Left kidney (tissue), 8 donors: ENCODE measurements around the gene SULT1A1. TPM values are rescaled to one million over a fixed set of nuclear protein-coding genes. Genes with fewer than 3 reads are reported as not detected.
"Not testable (repeated sequence)": the region's sequence is repeated elsewhere in the genome, so short reads cannot be mapped to it uniquely, and the experiment has no call there.

ENCODE experiments used
- DNase-seq: peaks from one replicate; pipeline ENCODE4 v3.0.0-alpha.2; 2013
- long read RNA-seq, 8 donors: transcript quantifications; one replicate each; lab custom pipeline, GENCODE V29; 2026
- polyA plus RNA-seq: library from polyadenylated mRNA; unstranded; fragments of 120-200 nt; gene quantifications from one replicate; pipeline ENCODE4 v1.2.1, GENCODE V29; 2013; ENCODE audit not compliant: insufficient read length

The SULT1A1 gene
- polyA plus RNA-seq, result 30.8 TPM
- long read RNA-seq, donor 1, full-length matches to known transcripts, result 8 of 8 reads
- long read RNA-seq, donor 1, partial matches to known transcripts, result 0 of 8 reads
- long read RNA-seq, donor 1, other reads (novel, unspliced or antisense), result 0 of 8 reads
- long read RNA-seq, donor 2, full-length matches to known transcripts, result 12 of 17 reads
- long read RNA-seq, donor 2, partial matches to known transcripts, result 5 of 17 reads
- long read RNA-seq, donor 2, other reads (novel, unspliced or antisense), result 0 of 17 reads
- long read RNA-seq, donor 3, full-length matches to known transcripts, result 19 of 19 reads
- long read RNA-seq, donor 3, partial matches to known transcripts, result 0 of 19 reads
- long read RNA-seq, donor 3, other reads (novel, unspliced or antisense), result 0 of 19 reads
- long read RNA-seq, donor 4, partial matches to known transcripts, result 0 of 2 reads
- long read RNA-seq, donor 4, other reads (novel, unspliced or antisense), result 0 of 2 reads
- long read RNA-seq, donor 5, full-length matches to known transcripts, result 14 of 27 reads
- long read RNA-seq, donor 5, partial matches to known transcripts, result 13 of 27 reads
- long read RNA-seq, donor 5, other reads (novel, unspliced or antisense), result 0 of 27 reads
- long read RNA-seq, donor 6, transcript SULT1A1-201 (8 exons, 1,162 nt), result major isoform, 7 of 9 reads
- long read RNA-seq, donor 6, partial matches to known transcripts, result 0 of 9 reads
- long read RNA-seq, donor 6, other reads (novel, unspliced or antisense), result 0 of 9 reads
- long read RNA-seq, donor 7, full-length matches to known transcripts, result 10 of 16 reads
- long read RNA-seq, donor 7, partial matches to known transcripts, result 6 of 16 reads
- long read RNA-seq, donor 7, other reads (novel, unspliced or antisense), result 0 of 16 reads
- long read RNA-seq, donor 8, full-length matches to known transcripts, result 10 of 10 reads
- long read RNA-seq, donor 8, partial matches to known transcripts, result 0 of 10 reads
- long read RNA-seq, donor 8, other reads (novel, unspliced or antisense), result 0 of 10 reads

DNA sequence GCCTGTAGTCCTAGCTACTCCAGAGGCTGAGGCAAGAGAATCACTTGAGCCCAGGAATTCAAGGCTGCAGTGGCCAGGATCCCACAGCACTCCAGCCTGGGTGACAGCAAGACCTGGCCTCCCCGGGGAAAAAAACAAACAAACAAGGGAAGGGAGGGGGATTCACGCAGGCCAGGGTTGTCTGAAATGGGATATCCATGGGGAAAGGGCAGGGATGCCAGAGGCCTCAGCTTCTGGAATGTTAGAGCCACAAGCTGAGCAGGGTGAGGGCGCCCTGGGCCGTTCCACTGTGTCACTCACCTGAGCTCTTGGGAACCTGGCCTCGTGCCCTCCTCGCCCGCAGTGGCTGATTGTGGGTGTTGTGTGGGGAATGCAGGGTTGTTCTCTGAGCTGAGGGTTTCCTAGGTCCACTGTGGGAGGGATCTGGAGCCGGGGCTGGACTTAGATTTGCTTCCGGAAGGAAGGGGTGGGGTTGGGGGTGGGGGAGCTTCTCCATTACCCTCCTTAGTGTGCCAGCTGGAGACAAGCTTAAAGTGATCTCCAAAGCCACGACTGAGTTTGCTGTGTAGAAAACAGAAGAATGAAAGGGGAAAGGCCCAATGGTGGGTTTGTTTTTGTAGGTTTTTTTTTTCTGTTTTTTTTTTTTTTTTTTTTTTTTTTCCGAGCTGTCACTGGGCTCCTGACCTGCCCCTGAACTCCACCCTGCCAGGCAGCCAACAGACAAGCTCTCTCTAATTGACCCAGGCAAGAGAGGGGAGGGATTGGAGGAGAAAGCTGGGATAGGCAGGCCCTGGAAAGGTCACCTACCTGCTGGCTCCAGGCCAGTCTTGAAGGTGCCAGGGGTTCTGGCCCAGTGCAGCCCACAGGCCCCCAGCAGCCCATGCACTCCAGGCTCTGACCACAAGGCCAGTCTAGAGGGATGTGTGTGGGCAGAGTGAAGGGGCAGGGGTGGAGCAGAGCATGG lies at the start of gene SULT1A1:
TSS of gene SULT1A1 (minus strand) at position 414 of the 964 bp plus-strand sequence. CDS start 1,189 bp downstream, outside the sequence.
- no peak for DNase-seq

DNA sequence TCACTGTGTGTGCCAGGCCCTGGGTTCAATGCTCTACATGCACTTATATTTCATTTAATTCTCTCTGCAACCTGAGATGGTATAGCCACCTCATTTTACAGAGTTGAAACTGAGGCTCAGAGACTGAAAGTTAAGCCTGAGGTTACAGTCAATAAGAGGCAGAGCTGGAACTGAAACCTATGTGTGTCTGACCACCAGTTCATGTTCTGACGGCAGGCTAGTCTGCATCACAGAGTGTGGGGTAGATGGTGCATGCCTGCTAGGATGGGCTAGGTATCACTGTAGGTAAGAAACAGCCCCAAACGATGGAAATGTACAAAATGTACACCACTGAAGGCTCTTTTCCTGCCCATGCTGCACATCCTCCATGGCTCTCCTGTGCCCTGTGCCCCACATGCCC lies 30.1 kb upstream of the SULT1A1 start:
- DNase-seq, result not testable (repeated sequence)

DNA sequence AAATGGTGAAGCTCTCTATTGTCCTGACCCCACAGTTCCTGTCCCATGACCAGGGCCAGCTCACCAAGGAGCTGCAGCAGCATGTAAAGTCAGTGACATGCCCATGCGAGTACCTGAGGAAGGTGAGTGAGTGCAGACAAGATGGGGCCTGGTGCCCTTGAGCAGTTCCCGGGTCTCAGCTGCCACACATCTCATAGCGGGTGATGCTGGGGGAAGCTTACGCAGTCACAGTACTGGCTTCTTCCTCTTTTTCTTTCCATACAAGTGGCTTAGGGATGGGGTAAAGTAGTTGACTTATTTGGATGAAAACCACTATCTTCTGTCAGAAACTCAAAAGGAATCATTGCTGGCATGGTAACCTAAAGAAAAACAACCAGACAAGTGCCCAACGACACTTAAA lies 28.5 kb upstream of the SULT1A1 start:
- not testable (repeated sequence) for DNase-seq

DNA sequence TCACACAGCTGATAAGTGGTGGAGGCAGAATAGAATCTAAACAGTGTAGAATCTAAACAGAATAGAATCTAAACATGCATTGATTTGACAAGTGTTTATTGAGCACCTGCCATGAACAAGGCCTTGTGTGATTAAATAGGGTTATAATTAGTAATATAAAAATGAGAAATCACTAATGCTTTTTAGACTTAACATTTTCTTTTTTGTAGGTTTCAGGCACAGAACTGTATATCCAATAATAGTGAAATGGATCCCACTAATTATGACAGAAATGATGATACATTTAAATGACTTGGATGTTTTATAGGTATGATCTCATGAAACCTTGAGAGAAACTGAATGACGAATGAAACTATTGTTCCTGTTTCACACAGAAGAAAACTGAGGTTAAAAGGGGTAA lies 27.9 kb upstream of the SULT1A1 start, which contains the start of gene NPIPB8:
TSS of gene NPIPB8 (plus strand) at position 301 of the 400 bp plus-strand sequence. CDS start 296 bp downstream, outside the sequence.
- DNase-seq, result not testable (repeated sequence)

DNA sequence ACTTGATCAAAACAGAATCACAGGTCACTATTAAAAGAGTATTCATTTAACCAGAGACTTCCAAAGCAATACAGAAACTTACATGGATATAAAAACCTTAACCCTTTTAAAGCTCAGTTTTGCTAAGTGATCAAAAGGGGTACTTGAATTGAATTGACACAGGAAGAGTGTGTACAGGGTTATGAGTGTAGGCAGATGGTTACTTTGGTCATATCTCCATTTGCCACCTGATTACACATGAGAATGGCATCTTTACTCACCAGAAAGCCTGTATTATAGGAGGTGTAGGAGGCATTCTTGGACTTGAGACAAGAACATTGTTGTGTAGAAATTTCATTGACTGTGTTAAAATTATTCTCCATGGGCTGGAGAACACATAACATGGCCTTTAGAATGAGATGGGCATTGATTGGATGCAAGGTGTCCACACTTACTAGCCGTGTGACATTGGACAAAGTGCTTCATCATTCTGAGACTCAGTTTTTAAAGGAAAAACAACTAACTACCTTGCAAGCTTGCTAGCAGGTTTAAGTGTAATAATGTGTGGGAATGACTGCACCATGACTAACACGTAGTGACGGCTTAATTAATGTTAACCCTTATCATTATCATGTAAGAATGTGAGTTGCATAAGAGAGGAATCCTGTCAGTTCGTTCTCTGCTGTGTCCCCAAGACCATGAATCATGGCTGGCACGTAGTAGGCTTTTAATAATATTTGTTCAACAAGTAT lies 26.4 kb upstream of the SULT1A1 start:
- not testable (repeated sequence) for DNase-seq

DNA sequence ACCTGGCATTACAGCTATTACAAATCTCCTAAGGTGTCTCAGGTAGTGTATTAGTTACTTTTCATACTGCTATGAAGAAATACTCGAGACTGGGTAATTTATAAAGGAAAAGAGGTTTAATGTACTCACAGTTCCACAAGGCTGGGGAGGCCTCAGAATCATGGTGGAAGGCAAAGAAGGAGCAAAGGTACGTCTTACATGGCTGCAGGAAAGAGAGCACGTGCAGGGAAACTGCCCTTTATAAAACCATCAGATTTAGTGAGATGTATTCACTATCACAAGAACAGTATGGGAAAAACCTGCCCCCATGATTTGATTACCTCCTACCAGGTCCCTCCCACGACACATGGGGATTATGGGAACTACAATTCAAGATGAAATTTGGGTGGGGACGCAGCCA lies 21.1 kb upstream of the SULT1A1 start:
- DNase-seq, result not testable (repeated sequence)

DNA sequence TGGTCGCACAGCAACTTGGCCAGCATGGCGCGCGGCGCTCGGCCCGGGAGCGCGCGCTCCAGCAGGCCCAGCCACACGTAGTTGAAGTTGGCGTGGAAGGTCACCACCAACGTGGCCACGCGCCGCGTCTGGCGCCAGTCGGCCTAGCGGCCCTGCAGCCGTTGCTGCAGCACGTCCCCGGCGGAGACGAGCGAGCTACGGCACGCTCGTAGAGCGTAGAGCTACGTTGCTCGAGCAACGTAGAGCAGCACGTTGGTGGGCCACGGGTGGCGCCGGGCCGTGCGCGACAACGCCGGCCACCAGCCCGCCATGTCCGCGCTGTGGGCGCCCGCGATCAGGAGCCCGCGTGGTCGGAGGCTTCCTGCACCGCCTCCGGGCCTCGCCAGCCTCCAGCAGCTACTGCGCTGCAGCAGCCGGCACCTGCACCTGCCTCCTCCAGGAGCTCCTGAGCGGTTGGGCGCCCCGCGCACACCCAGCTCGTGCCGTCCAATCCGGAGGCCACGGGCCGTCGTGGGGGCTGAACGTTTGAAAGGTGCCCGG lies 13.4 kb upstream of the SULT1A1 start:
- DNase-seq, result no peak

DNA sequence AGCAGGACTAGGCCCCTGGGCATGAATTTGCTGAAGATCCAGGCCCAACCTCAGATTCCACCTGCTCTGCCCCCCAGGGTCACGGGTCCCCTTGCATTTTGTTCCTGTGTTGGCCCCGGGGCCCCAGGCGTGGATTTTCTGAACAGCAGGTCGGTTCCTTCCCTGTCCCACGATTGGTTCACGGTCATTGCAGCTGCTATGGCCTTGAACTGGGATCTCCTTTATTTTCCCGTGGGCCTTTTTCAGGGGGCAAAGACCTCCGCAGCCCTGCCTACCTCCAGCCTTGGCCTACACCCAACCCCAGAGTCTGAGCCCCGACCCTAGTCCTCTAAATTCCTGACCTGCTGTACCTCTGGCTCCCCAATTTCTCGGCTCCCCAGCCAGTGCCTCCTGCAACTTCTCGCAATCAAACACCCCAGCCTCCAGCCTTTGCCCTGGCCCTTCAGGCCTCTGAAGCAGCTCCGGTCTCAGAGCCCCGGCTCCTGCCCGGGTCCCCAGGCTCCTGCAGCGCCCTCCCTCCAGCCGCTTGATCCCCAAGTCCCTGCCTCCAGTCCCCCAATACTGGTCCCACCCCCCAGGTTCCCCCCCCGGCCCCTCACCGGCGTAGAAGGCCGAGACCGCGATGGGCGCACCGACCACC lies 12.8 kb upstream of the SULT1A1 start:
- not testable (repeated sequence) for DNase-seq

DNA sequence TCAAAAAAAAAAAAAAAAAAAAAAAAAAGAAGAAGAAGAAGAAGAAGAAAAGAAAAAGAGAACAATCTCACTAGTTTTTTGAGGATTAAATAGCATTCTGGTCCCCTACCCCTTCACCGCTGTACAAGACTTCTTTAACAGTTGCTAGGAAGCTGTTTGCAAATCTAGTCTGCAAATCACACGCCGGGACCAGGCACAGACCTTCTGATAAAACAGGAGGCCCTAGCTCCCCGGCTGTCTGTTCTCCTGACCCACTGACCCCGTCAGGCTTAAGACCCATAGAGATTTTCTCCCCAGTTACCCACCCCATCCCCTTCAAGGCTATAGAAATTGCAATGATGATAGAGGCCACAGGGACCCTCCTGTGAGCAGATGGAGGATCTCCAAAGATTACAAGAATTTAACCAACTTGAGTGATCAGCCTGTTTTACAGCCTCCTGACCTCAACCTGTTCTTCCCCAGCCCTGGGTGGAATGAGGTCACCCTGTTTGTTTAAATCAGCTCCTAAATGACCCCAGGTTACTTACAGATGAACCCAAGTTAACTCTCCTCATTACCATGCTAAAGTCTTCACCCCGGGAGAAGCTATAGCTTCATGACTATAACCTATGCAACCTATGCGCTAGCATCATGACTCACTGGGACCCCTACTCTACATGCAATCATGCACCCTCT lies 11.8 kb upstream of the SULT1A1 start:
- no peak for DNase-seq

DNA sequence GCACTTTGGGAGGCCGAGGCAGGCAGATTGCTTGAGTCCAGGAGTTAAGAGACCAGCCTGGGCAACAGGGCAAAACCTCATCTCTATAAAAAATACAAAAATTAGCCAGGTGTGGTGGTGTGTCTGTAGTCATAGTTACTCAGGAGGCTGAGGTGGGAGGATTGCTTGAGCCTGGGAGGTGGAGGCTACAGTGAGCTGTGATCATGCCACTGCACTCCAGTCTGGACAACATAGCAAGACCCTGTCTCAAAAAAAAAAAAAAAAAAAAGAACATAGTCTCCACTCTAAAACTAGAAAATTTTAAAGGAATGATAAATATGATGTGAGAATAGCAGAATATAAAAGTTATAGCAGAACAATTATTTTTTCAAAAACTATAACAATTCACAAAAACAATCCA lies 10.5 kb upstream of the SULT1A1 start:
- not testable (repeated sequence) for DNase-seq

DNA sequence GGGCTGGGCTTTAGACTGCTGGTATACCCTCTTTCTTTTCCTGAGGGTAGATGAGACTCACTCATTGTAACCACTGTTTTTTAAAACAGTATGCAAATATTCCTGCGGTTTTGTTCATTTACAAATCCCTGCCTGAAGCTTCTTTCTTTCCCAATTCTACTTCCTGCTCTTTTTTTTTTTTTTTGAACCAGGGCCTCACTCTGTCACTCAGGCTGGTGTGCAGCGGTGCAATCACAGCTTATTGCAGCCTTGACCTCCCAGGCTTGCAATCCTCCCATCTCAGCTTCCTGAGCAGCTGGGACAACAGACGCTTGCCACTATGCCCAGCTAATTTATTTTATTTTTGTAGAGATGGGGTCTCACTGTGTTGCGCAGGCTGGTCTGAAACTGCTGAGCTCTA lies 8.0 kb upstream of the SULT1A1 start:
- DNase-seq, result no peak

DNA sequence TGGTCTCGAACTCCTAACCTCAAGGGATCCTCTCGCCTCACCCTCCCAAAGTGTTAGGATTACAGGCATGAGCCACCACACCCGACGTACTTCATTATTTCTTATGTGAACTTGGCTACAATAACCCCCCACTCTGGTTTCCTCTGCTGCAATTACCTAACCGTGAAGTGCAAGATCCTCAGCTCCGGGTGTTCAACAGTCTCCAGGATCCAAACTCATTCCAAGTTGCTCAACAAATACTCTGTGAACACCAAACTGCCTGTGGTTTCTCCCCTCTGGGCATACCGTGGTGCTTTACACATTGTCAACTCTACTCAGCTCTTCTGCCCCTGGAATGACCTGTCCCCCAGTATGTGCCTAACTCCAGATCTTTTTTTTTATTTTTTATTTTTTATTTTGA lies 6.8 kb upstream of the SULT1A1 start:
- DNase-seq, result no peak

DNA sequence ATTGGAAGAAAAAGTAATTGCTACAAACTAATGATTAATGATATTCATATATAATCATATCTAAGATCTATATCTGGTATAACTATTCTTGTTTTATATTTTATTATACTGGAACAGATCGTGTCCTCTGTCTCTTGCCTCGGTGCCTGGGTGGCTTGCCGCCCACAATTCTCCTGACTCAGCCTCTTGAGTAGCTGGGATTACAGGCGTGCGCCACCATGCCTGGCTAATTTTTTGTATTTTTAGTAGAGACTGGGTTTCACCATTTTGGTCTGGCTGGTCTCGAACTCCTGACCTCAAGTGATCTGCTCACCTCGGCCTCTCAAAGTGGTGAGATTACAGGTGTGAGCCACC lies 6.4 kb upstream of the SULT1A1 start:
- not testable (repeated sequence) for DNase-seq

DNA sequence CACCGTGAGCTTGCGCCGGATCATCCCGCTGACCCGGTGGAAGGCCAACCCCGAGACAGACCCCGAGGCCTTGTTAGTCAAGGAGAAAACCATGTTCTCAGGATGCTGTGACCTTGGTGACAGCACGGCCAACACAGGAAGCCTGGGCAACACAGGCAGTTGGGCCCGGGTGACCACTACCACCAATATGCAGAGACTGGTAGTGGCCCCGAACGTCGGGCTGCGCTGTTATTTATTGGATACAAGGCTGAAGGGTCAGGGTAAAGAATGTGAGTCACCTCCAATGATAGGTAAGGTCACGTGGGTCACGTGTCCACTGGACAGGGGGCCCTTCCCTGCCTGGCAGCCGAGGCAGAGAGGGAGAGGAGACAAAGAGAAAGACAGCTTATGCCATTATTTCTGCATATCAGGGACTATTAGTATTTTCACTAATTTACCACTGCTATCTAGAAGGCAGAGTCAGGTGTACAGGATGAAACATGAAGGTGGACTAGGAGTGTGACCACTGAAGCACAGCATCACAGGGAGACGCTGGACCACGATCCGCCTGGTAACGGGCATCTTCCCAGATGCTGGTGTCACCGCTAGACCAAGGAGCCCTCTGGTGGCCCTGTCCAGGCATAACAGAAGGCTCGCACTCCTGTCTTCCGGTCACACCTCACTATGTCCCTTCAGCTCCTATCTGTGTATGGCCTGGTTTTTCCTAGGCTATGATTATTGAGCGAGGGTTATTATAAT lies 5.8 kb upstream of the SULT1A1 start:
- DNase-seq, result not testable (repeated sequence)

DNA sequence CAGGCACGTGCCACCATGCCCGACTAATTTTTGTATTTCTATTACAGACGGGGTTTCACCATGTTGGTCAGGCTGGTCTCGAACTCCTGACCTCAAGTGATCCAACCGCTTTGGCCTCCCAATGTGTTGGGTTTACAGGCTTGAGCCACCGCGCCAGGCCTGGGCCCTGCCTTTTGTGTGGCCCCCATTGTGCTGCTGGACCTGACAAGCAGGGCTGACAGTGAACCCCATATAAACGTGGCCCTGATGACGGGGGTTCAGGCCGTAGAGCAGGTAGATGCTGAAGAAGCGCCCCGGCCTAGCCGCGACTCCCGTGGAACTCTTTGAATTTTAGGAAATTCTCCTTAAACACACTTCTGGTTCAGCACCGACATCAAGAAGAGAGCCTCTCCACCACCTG lies 4.7 kb upstream of the SULT1A1 start:
- not testable (repeated sequence) for DNase-seq

DNA sequence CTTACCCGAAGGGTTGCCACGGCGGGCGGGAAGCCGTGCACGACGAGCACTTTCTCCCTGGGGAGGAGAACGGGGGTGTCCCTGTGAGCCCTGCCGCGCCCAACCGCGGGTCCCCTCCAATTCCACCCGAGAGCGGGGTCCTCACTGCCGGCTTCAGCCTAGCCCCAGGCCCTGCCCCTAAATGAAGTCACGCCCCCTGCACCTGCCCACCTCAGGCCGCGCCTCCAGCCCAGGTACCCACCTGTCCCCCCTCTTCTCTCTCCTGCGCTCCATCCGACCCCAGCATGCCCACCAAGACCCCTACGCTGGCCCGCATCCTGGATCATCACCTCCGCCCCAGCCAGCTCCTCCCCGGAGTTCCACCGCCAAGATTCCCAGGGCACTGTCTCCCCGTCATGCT lies 4.1 kb upstream of the SULT1A1 start:
- not testable (repeated sequence) for DNase-seq

DNA sequence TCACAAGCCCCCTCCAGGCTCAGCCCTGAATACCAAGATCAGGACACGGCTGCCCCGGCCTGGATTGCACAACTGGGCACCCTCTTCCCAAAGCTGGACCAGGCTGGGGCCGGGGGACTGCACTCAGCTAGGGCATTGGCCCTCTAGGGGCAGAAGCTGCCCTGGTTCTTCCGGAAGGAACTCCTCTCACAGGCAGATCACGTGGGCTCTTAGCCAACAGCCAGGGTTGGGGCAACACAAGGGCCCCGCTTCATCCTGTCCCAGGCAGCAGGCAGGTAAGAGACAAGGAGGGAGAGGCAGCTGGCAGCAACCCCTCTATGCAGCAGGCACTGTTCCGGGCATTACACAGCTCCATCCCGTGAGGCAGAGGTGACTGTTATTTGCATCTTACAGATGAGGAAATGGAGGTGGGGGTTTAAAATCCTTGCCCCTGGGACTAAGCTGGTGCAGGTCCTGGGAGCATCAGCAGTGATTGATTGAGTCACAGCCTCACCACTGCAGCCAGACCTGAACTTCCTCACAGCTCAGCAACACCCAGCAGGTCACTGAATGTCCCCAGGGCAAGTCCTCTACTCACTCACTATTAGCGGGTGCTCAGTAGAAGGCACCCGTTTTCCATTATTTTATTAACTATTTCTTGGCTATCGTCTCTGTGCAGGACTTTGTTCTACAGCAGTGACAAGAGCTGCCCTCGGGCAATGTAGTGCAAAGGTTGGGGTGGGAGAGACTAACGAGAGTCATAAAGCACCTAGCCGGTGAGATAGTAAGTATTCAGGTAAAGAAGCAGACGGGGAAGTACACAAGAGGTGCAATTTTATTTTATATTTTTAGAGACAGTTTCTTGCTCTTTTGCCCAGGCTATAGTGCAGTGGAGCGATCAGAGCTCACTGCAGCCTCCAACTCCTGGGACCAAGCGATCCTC lies 2.8 kb upstream of the SULT1A1 start:
- DNase-seq, result not testable (repeated sequence)
